HG02870 (cell line): Measurements from ENCODE around the gene EPB41L2.
A peak's percentile ranks its signal among the peaks of the same experiment; 100 is the strongest.
"Not testable (repeated sequence)": the region's sequence is repeated elsewhere in the genome, so short reads cannot be mapped to it uniquely, and the experiment has no call there.

Source experiments
- ATAC-seq: cut with Tn5 transposase; IDR thresholded peaks from one replicate; pipeline ENCODE4 v1.9.1; 2021; ENCODE audit warnings: mild to moderate bottlenecking, moderate library complexity; ENCODE audit not compliant: unreplicated experiment

The EPB41L2 gene

DNA sequence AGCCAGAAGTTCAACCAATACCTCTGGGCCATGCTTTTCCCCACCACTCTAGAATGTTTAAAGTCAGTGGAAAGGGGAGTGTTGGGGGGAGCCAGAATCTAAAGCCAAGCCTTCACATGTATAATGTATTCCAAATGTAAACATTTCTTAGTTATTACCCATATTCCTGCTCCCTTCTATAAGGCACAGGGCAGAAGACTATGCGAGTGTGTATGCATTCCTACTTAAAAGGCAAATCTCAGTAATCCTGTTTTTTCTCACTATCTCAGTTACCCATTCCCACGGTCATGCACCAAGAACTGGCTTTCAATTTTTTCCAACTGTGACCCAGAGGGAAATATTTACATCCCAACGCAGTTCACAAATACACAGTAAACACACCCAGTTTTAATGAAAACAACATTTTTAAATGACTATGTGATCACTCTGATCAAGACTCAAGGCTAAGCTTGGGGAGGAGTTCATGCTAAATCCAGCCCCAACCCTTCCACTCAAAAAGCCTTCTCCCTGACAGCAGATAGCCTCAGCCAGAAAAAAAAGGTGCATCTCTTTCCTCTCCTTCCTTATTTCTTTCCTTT is 57.5 kb downstream of the EPB41L2 start:
- no peak for ATAC-seq

DNA sequence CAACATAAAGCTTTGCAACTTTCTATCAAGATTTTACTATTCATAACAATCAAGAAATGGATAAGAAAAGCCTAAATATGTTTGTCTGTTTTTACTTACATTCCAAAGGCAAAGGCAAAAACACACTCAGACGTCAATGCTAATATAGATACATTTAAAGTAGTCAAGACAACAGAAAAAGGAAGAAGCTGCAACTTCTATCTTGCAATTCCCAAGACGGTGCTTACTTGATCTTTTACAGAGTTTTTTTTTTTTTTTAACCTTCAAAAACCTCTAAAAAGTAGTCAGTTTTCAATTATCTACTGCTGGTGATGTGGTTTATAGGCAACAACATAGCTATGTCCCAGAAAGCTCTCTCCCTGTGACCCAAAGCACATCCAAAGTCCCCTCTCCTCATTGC is 58.1 kb downstream of the EPB41L2 start:
- no peak for ATAC-seq

- ATAC-seq, result no peak
These were observed 58.7 kb downstream of the EPB41L2 start for GRCh38 chr6:131004387-131004755.

DNA sequence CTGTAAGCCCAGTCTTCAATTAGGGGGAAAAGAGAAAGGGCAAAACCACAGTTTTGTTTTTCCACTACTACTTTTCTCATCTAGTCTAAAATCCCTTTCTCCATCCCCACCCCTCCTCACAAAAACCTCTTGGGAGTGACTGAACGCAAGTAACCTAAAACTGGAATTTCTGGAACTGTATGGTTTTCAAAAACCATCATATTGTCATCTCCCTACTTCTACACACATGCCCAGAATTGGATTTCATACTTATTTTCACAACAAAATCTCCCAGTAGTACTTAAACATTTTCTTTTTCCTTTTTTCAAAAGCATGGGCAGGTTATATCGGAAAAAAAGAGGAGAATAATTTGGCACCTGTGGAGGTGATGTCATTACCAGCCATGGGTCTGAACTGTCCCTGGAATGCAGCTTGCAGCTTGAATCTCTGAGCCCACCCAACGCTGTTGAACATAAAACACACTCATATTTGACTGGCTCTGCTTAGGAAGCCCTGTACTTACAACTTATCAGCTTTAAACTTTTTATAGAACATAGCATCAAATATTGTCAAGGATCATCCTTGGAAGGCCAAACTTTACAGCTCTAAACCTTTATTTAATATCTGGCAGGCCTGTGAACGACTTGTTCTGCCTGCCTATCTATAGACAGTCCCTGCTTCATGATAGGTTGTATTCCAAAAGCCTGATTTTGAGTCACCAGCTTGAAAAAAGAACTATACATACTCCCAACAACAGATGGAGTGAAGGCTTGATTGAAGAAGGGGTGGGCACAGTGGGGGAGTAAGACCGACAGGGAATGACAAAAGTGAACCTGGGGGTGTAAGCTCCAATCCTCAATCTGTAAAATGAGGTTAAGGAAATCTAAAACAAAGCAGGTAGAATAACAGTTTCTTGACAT is 59.3 kb downstream of the EPB41L2 start:
- no peak for ATAC-seq

GRCh38 chr6:131002661-131002980 is 60.4 kb downstream of the EPB41L2 start:
- ATAC-seq, result no peak

DNA sequence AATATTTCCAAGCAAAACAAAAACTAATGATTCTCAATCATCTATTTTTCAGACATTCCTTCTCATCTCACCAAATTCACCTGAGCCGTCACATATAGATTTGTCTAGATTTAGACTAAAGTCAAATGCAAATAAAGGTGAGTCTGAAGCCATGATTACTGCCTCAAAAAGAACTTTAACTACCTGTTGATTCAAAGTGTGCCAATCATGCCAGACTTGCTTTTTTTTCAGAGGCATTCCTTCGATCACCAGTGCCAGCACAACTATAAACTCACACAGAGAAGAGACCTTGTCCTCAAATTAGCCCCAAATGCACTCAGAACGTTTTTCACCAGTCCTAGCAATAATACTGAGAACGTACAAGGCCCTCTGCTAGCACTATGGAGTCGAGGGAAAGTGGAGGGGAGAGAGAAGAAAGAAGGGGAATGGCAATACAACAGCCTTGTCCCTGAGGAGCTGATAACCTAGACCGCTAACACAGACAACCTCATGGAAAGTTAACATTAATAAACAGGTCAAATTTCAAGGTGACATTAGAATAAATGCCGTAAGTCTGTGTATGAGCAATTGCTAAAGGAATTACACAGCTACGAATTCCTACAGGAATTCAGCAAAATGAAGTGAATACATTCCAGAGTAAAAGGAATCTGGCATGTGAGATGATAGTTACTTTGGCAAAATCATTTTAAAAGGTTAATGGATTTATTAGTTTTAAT is 60.9 kb downstream of the EPB41L2 start:
- ATAC-seq, result no peak

- no peak for ATAC-seq
These were observed 61.8 kb downstream of the EPB41L2 start for GRCh38 chr6:131001111-131001736.

DNA sequence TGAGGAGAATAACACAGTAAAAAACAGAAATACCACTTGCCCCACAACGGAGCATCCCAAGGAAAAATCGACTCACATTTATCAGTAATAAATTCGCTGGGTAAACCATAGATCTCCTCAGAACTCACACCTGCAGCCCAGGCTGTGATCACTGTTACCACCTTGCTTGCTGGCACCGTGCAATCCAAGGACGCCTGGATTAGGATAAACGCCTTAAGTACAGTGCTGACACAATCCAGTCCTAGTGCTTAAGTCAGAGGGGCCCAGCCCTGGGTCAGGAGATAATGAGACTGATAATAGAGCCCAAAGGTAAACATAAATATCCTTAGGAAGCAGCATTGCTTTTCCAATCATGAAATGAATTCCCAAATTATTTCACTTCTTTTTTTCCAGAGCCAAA is 62.5 kb downstream of the EPB41L2 start:
- no peak for ATAC-seq

DNA sequence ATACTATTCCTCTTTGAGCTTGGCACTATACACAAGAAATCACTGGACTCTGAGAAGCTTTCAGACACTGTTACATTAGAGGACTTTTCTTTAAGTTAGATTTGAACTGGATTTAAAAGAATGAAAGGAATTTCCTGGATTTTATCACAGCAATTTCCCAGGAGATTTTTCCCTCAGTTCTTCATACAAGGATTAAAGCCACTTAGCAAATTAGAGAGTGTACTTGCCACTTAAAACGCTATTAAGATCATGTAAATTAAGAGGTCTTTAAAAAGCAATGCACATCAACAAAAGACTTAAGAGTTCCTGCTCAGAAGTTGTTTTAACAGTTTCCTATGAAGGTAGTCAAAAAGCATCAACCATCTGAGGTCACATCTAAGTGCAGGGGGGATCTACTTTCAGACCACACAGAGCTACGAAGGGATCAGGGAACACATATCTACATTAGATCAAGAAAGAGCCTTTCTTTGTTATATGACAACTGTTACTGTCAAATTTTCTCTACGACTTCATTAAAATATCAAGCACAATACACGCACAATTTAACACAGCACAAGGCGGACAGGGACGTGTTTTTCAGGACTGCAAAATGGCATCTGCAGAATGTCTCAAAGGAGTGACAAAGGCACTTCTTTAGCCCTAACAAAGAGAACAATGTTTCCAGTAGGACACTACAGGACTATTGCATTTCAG is 65.8 kb downstream of the EPB41L2 start:
- no peak for ATAC-seq

DNA sequence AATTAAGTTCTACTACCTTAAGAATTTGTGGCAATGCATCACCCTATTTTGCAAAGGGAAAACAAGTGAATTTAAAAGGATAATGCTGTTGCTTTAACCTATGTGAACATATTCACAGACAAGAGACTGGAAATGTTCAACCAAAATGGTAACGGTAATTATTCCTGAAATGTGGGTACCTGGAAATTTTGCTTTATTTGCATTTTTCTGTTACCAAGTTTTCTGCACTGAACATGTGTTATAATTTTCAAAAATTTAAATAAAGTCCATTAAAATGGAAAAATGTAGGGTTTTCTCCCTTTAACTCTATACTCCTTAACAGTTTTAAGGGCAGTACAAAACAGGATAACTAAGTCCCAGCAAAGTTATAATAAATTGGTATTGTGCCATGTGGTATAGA is 66.4 kb downstream of the EPB41L2 start:
- no peak for ATAC-seq

DNA sequence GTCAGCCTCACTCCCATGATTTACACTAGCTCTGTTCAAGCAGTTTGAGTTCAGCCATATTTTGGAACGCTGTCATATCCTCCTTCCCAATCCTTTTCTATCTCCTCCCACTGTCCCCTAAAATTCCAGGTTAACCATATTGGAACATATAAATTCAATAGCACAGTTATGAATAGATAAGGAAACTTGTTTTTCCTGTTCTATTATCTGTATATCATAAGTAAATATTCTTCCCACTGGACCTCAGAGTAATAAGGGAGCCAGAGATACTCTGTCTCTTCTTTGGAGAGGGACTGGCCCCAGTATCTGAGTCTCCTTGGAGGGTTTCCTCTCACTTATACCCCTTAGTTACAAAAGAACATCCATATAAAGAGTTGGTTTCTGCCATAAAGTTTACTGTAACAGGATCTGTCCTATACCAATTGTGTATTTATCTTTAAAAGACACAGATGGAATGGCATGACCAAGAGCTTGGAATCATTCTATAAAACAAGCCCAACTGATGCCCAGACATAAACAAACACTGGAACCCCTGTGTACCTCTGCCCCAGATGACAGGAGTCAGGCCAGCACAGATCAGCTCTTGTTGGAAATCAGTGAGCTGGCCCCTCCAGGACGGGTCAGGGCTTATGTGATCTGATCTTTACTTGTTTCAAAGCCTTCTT is 67.1 kb downstream of the EPB41L2 start:
- ATAC-seq, result no peak

GRCh38 chr6:130994319-130995097 is 68.5 kb downstream of the EPB41L2 start:
- ATAC-seq, result no peak

GRCh38 chr6:130993292-130993765 is 69.7 kb downstream of the EPB41L2 start:
- ATAC-seq, result no peak

- no peak for ATAC-seq
These were observed 71.5 kb downstream of the EPB41L2 start for GRCh38 chr6:130991422-130992137.

DNA sequence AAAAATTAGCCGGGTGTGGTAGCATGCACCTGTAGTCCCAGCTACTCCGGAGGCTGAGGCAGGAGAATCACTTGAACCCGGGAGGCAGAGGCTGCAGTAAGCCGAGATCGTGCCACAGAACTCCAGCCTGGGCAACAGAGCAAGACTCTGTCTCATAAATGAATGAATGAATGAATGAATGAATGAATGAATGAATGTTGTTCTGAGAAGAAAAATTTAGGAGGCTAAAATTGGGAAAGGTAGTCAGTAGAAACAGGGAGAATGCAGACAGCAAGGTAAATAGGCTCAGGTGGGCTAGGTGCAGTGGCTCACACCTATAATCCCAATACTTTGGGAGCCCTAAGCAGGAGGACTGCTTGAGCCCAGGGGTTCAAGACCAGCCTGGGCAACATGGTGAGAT is 75.5 kb downstream of the EPB41L2 start:
- not testable (repeated sequence) for ATAC-seq

DNA sequence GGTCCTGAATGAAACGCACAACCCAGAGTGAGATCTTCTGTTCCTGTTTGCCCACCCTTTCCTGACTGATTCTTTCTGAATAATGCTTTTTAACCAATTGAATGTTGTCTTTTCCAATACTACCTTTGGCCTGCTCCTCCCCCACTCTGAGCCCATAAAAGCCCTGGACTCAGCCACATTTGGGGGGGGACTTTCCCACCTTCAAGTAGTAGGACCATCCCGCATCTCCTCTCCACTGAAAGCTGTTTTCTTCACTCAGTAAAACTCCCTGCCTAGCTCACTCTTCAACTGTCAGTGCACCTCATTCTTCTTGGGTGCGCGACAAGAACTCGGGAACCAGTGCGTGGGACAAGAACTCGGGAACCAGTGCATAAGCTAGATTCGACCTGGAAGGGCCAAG is 77.9 kb downstream of the EPB41L2 start:
- no peak for ATAC-seq

DNA sequence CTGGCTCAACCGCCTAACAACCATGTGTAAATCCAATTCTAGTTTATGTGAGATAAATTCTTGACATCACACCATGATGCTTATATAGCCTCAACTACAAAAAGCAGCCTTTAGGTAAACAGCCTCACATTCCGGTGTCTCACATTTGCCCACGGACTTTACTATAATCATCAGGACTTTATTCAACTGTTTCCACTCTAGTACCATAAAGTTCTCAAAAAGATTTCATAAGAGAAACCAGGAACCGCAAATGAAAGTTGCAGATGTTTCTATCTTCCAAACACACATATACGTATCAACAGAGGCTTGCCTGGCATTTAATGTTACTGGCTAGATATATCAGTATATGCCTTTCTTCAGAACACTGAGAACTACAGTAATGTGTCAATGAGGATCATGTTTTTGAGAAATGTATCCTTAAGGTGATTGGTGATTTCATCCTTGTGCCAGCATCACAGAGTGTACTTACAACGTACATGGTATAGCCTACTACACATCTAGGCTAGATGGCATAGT is 80.0 kb downstream of the EPB41L2 start:
- peak; percentile 75 for ATAC-seq

DNA sequence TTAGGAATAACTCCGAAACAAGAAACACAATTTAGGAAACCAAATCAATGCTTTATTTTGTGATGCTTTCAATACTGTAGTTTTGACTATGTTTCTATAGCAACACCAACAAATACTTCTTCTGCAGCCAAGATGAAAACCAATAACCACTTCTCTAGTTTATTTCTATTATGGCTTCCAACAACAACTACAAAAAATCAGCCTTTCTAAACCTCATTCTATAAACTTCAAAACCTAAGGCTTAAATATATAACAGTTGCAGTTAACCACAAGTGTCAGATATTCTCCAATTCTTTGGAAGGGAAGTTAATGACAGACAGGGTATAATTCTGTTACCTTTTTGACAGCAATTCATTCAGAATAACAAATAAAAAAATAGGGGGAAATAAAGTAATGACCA is 80.9 kb downstream of the EPB41L2 start:
- no peak for ATAC-seq

DNA sequence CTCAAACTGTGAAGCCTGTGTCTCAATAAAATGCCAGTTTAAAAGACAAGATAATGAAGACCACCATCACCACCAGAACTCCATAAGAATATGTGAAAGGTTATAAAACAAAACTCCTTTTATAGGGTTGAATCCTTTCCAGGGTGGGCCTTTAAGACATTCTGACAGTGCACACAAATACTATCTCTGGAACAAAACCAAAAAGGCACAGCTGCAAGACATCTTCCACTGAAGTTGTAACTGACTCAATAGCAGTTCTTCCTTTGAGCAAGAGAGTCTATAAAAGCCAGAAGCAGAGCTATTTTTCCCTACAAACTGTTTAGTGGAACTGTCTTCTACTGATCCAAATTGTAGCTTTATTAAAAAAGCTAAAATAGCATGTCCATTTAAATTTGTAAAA is 81.6 kb downstream of the EPB41L2 start:
- no peak for ATAC-seq
